MM.1S (cell line): ENCODE data around the gene TELO2.

ENCODE experiments used
- DNase-seq: peaks from one replicate; pipeline ENCODE4 v3.0.0-alpha.2; 2015
- H2AFZ ChIP-seq: fragments of 300-600 bp; sonication (generic); 2 replicates; pipeline ENCODE4 v1.6.0; 2016; ENCODE audit warnings: antibody characterized with exemption, low read length
- H3F3A ChIP-seq: fragments of 300-600 bp; sonication (generic); 2 replicates; pipeline ENCODE4 v1.6.1; 2016; ENCODE audit warnings: mild to moderate bottlenecking, antibody characterized with exemption, low read length, moderate library complexity, mixed read lengths; ENCODE audit not compliant: insufficient read depth
- H3K27ac ChIP-seq: fragments of 300-600 bp; sonication (generic); 2 replicates; pipeline ENCODE4 v1.5.1; 2016; ENCODE audit warnings: mild to moderate bottlenecking, low read length
- H3K27me3 ChIP-seq: fragments of 300-600 bp; sonication (generic); replicated peaks from 2 replicates; pipeline ENCODE4 v1.6.0; 2016; ENCODE audit warnings: low read length; ENCODE audit not compliant: insufficient read depth
- H3K36me3 ChIP-seq: fragments of 300-600 bp; sonication (generic); replicated peaks from 2 replicates; pipeline ENCODE4 v1.6.1; 2016; ENCODE audit warnings: mild to moderate bottlenecking, low read length, mixed read lengths; ENCODE audit not compliant: insufficient read depth
- H3K4me1 ChIP-seq: fragments of 300-600 bp; sonication (generic); 2 replicates; pipeline ENCODE4 v1.6.1; 2016; ENCODE audit warnings: low read length, mixed read lengths
- H3K4me2 ChIP-seq: fragments of 300-600 bp; sonication (generic); 2 replicates; pipeline ENCODE4 v1.6.0; 2016; ENCODE audit warnings: low read depth, low read length
- H3K4me3 ChIP-seq: fragments of 300-600 bp; sonication (generic); 2 replicates; pipeline ENCODE4 v1.5.1; 2016; ENCODE audit warnings: low read length, mixed read lengths
- H3K79me2 ChIP-seq: fragments of 300-600 bp; sonication (generic); 2 replicates; pipeline ENCODE4 v1.6.1; 2016; ENCODE audit warnings: mixed run types, low read length, mixed read lengths
- H3K9ac ChIP-seq: fragments of 300-600 bp; sonication (generic); 2 replicates; pipeline ENCODE4 v1.6.1; 2016; ENCODE audit warnings: low read length, mixed read lengths
- H3K9me2 ChIP-seq: fragments of 300-600 bp; sonication (generic); replicated peaks from 2 replicates; pipeline ENCODE4 v1.6.1; 2016; ENCODE audit warnings: mild to moderate bottlenecking, low read length, mixed read lengths; ENCODE audit not compliant: insufficient read depth
- H3K9me3 ChIP-seq: fragments of 300-600 bp; sonication (generic); replicated peaks from 2 replicates; pipeline ENCODE4 v1.6.1; 2016; ENCODE audit warnings: mild to moderate bottlenecking, low read length, mixed read lengths; ENCODE audit not compliant: insufficient read depth
- H4K20me1 ChIP-seq: fragments of 300-600 bp; sonication (generic); 2 replicates; pipeline ENCODE4 v1.6.1; 2016; ENCODE audit warnings: mild to moderate bottlenecking, low read length, moderate library complexity, mixed read lengths; ENCODE audit not compliant: insufficient read depth
- CTCF ChIP-seq: fragments of 300-600 bp; sonication (generic); IDR thresholded peaks from 2 replicates; pipeline ENCODE4 v1.5.1; 2016; ENCODE audit warnings: antibody characterized with exemption, low read length, mixed read lengths
- EZH2 ChIP-seq: fragments of 300-600 bp; sonication (generic); optimal IDR thresholded peaks from 2 replicates; pipeline ENCODE3; 2017; ENCODE audit warnings: low read depth, mild to moderate bottlenecking, antibody characterized with exemption, low read length, mixed read lengths
- EZH2phosphoT487 ChIP-seq: fragments of 300-600 bp; sonication (generic); IDR thresholded peaks from 2 replicates; pipeline ENCODE4 v1.6.1; 2018; ENCODE audit warnings: antibody characterized with exemption, low read length

TELO2 gene

GRCh38 chr16:1519831-1520230 is 26.7 kb downstream of the TELO2 start:
- no peak for TF ChIP-seq CTCF
- TF ChIP-seq EZH2phosphoT487 = no peak
- TF ChIP-seq EZH2 = no peak
- Histone ChIP-seq H3K79me2 (no peaks in the 10 kb centered on the region), H4K20me1 (no peaks in the 10 kb centered on the region), H3F3A (no peaks in the 10 kb centered on the region), H3K9ac (no peak overlapping the region), H3K4me3 (no peak overlapping the region), H3K27ac (no peak overlapping the region), H3K36me3 (no peaks in the 10 kb centered on the region), H3K4me1 (no peaks in the 10 kb centered on the region), H3K9me3 (no peaks in the 10 kb centered on the region), H2AFZ (no peak overlapping the region), H3K27me3 (peaks cover 54% of the 10 kb centered on the region), H3K4me2 (no peak overlapping the region), H3K9me2 (no peaks in the 10 kb centered on the region)
- no peak for DNase-seq

DNA sequence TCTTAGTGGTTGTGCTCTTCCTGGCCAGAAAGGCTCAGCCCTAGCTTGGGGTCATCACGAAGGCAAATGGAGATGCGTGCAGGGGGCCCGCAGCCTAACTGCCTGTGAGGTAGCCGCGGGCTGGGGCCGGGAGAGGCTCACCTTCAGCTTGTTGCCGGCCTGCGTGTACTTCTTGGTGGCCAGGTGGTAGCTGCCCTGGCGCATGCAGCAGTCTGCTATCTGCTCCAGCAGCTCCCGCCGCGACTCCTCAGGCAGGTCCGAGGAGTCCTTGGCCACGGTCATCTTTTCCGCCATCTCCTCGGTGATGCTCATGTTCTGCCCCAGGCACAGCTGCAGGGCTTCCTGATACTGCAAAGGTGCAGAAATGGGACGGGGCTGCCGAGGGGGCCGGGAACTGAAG is 27.3 kb downstream of the TELO2 start:
- Histone ChIP-seq H3K27ac (no peak overlapping the region), H4K20me1 (no peaks in the 10 kb centered on the region), H3K9ac (no peak overlapping the region), H3K4me1 (no peaks in the 10 kb centered on the region), H3K9me2 (no peaks in the 10 kb centered on the region), H3F3A (no peaks in the 10 kb centered on the region), H3K79me2 (no peaks in the 10 kb centered on the region), H3K36me3 (no peaks in the 10 kb centered on the region), H3K27me3 (peaks cover 60% of the 10 kb centered on the region), H2AFZ (no peak overlapping the region), H3K4me3 (no peak overlapping the region), H3K9me3 (no peaks in the 10 kb centered on the region), H3K4me2 (no peak overlapping the region)
- no peak for TF ChIP-seq CTCF
- TF ChIP-seq EZH2 = no peak
- no peak for TF ChIP-seq EZH2phosphoT487
- DNase-seq = no peak

GRCh38 chr16:1523581-1524245 is 30.6 kb downstream of the TELO2 start:
- H3K4me1 ChIP-seq = no peaks in the 10 kb centered on the region
- H3K9me3 ChIP-seq = no peaks in the 10 kb centered on the region
- H3K4me3 ChIP-seq = no peak overlapping the region
- peaks cover 75% of the 10 kb centered on the region for H3K27me3 ChIP-seq
- H3K9me2 ChIP-seq = no peaks in the 10 kb centered on the region
- no peak overlapping the region for H3K27ac ChIP-seq
- H3K36me3 ChIP-seq = no peaks in the 10 kb centered on the region
- no peak overlapping the region for H3K4me2 ChIP-seq
- H3F3A ChIP-seq = no peaks in the 10 kb centered on the region
- no peak for DNase-seq
- no peak overlapping the region for H2AFZ ChIP-seq
- no peak for TF ChIP-seq CTCF
- no peaks in the 10 kb centered on the region for H4K20me1 ChIP-seq
- H3K9ac ChIP-seq = no peak overlapping the region
- no peaks in the 10 kb centered on the region for H3K79me2 ChIP-seq
